ENCODE results near the gene TWIST2.

The TWIST2 gene

DNA sequence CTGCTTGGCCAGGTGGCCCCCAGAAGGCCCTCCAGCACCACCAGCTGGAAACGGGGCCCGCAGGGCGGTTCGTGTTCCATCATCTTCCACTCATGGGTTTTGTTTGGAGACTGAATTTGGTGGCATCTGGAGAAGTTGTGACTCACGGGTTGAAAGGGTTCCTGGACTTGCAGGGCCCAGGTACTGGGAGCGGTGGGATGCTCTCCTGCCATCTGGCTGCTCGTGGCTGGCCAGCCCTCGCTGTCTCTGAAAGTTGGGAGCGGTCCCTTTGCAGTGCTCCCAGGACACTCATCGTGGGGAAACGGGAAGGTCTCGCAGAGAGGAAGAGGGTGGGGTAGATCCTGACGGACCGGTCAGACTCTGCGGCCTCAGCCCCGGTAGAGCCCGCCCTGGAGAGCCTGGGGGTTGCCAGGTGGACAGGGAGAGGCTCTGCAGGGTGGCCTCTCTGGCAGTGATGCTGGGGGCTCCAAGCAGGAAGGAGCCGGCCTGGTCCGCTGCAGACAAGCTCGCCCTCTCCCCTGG, 47.5 kb downstream of the TWIST2 start:
- TF ChIP-seq, protein P1, sequence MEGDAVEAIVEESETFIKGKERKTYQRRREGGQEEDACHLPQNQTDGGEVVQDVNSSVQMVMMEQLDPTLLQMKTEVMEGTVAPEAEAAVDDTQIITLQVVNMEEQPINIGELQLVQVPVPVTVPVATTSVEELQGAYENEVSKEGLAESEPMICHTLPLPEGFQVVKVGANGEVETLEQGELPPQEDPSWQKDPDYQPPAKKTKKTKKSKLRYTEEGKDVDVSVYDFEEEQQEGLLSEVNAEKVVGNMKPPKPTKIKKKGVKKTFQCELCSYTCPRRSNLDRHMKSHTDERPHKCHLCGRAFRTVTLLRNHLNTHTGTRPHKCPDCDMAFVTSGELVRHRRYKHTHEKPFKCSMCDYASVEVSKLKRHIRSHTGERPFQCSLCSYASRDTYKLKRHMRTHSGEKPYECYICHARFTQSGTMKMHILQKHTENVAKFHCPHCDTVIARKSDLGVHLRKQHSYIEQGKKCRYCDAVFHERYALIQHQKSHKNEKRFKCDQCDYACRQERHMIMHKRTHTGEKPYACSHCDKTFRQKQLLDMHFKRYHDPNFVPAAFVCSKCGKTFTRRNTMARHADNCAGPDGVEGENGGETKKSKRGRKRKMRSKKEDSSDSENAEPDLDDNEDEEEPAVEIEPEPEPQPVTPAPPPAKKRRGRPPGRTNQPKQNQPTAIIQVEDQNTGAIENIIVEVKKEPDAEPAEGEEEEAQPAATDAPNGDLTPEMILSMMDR (IDR thresholded peaks at IDR 0.05; ENCODE audit: extremely low read depth, insufficient read depth, missing control alignments): no peak
- DNase-seq (ENCODE audit: low spot score): no peak
- in situ Hi-C loops (cut with MboI; ENCODE audit: low pct_unique_long_range_greater_than_20kb, low sequenced_read_pairs, unreplicated experiment): no loop called here

DNA sequence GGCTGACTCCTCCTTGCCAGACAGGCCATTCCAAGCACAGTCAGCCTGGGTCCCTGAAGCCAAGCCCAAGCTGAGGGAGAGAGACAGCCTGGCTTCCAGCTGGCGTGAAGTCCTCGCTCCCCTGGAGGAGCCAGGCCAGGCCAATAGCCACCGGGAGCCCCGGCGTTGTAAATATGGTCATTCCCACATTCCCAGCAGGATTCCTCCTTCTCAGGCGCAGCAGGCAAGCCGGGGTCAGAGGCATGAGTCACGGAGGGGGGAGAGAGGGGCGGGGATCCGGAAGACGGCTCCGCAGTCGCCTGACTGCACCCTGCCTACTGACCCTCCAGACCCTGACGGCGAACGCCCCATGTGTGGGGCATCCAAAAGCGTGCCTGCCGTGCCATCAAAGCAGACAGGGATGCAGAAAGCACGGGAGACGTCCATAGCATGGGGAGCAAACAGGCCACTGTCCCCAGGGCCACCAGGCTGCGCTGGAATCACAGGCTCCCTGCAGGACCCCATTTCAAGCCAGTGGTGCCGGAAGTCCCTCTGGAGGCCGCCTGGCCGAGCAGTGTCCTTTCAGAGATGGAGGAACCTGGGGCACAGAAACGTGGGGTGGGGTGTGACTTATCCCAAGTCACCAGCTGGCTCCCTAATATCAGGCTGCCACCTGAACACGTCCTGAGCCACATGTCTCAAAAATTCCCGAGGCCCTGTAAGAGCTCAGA, 48.2 kb downstream of the TWIST2 start:
- TF ChIP-seq, protein P1 (IDR thresholded peaks at IDR 0.05; ENCODE audit: extremely low read depth, insufficient read depth, missing control alignments): no peak
- no peak for DNase-seq (ENCODE audit: low spot score)
- in situ Hi-C loops (cut with MboI; ENCODE audit: low pct_unique_long_range_greater_than_20kb, low sequenced_read_pairs, unreplicated experiment): no loop called here

DNA sequence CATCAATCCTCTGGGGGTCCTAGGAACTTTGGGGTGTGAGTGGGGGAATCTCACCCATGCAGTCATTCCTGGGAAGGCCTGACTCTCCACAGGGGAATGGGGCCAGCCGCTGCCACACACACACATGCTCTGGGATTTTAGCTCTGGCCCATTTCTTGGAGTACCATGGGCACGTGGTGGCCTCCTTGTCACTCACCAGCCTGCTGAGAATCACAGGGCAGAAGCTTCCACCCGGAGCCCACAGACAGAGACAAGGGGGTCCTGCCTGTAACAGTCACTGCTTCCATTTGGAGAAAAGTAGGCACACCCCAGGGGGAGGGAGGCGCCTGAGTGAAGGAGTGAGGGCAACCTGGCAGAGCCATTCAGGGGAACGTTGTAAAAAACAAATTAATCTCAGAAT, 48.8 kb downstream of the TWIST2 start:
- no peak for DNase-seq (ENCODE audit: low spot score)

GRCh38 chr2:238897122-238897880, 49.4 kb downstream of the TWIST2 start:
- in situ Hi-C loops (cut with MboI; ENCODE audit: low pct_unique_long_range_greater_than_20kb, low sequenced_read_pairs, unreplicated experiment): no loop called here
- TF ChIP-seq, protein P1 (IDR thresholded peaks at IDR 0.05; ENCODE audit: extremely low read depth, insufficient read depth, missing control alignments): no peak
- DNase-seq (ENCODE audit: low spot score): no peak

More for the DNA sequence above, 48.8 kb downstream of the TWIST2 start:
- TF ChIP-seq, protein P1 (IDR thresholded peaks at IDR 0.05; ENCODE audit: extremely low read depth, insufficient read depth, missing control alignments): no peak
- in situ Hi-C loops (cut with MboI; ENCODE audit: low pct_unique_long_range_greater_than_20kb, low sequenced_read_pairs, unreplicated experiment): no loop called here

DNA sequence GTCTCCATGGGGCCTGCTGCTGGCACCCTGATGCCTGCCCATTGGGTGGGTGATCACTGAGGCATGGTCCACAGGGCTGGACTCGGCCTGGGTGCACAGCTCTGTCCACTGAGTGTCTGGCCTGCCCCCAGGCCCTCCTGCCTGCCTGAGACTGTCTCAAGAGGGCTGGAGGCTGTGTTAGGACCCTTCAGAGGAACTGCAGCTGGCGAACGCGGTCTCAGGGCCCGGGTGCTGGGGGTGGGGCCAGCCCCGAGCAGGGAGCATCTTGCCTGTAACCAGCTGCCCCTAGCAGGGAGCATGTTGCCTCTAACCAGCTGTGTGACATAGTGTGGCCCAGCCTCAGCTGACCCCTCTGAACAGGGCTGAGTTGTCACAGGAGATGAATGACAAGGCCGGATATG, 50.0 kb downstream of the TWIST2 start:
- no peak for DNase-seq (ENCODE audit: low spot score)
- in situ Hi-C loops (cut with MboI; ENCODE audit: low pct_unique_long_range_greater_than_20kb, low sequenced_read_pairs, unreplicated experiment): no loop called here
- TF ChIP-seq, protein P1 (IDR thresholded peaks at IDR 0.05; ENCODE audit: extremely low read depth, insufficient read depth, missing control alignments): no peak

DNA sequence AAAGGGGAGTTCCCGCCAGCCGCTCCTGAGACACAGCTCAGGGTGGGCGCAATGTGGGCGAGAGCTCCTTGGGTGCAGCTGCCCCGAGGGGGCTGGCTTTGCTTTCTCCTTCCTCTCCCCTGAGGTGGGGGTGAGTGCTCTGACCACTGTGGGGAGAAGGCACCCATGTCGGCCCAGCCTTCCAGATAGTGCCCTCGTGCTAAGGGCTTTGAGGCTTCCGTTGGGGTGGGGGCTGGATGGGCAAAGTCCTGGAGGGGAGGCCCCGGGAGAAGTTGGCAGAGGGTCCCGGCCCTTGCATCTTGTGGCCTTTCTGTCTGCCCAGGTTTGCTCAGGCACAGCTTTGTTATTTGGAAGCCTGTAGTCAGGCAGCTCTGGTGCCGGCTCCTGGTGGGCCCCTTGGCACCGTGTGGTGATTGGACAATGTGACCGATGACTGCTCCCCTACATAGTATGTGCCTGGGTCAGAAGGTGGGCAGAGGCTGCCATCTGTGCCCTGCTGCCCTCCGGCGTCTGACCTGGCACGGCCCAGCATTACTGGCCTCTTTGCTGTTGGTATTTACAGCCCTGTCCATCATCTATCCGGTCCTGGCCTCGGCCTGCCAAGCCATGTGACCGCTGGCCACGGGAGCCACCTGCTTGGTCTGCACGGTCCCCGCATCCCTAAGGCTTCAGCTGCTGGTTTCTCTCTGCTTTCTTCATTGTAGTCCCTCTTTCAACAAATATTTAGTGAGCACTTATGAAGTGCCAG, 50.8 kb downstream of the TWIST2 start:
- no peak for DNase-seq (ENCODE audit: low spot score)
- TF ChIP-seq, protein P1 (IDR thresholded peaks at IDR 0.05; ENCODE audit: extremely low read depth, insufficient read depth, missing control alignments): no peak
- in situ Hi-C loops (cut with MboI; ENCODE audit: low pct_unique_long_range_greater_than_20kb, low sequenced_read_pairs, unreplicated experiment): no loop called here
